Embryonic facial prominence (tissue), 1 donor: ENCODE results near the gene WFS1.
A peak's percentile ranks its signal among the peaks of the same experiment; 100 is the strongest.

Experiments
- DNase-seq: peaks from one replicate; pipeline ENCODE4 v3.0.0-alpha.2; 2016; ENCODE audit errors: extremely low spot score

WFS1 gene

DNA sequence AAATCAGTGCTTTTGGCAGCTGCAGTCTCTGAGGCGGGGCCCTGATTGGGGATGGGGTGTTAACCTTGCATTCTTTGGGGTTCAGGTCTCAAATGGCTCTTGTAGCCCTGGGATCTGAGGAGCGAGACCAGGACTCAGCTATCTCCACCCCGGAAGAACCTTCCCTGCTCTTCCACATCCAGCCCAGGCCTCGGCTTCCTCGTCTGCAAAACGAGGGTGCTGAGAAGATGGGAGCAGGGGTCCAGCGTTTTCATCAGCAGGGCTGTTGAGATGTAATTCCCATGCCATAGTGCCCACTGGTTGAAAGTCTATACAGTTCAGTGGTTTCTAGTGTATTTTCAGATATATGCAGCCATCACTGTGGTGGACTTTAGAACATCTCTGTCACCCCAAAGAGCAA, 34.6 kb upstream of the WFS1 start:
- DNase-seq: no peak

GRCh38 chr4:6235901-6236640, 33.6 kb upstream of the WFS1 start:
- no peak for DNase-seq

- no peak for DNase-seq
Observed at GRCh38 chr4:6236816-6237390, 32.7 kb upstream of the WFS1 start.

GRCh38 chr4:6239486-6239885, 30.2 kb upstream of the WFS1 start:
- no peak for DNase-seq

GRCh38 chr4:6239968-6240367, 29.7 kb upstream of the WFS1 start:
- DNase-seq: no peak

DNA sequence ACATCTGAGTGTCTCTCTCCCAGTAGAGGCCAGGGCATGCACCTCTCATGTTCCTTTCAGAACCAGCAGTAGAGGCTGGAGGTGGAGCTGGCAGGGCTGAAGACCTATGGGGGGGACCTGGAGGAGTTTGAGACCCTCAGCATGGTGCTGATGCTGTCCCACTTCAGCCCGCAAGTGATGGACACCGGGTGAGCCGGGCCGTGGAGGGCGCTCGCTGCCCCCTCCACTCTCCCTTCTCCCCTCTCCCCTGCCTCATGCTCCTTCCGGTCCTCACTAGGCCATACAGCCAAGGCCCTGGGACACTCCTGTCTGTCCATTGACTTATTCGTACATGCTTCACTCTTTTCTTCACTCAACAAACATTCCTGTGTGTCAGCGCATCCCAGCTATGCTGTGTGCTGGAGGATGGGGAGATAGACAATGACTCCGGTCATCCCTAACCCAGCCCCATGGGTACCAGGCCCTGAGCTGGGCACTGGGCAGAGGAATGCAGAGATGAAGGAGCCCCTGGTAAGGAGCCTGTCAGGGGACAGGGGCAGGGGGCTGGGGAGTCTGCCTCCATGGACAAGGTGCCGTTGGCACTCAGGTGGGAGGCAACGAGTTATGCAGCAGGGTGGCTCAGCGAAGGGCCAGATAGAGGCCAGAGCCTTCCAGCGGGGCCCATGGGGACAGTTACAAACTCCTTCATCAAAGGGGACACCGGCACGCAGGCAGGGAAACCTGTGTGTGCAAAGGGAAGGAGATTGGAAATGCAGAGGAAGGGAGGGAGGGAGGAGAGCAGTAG, 28.4 kb upstream of the WFS1 start:
- no peak for DNase-seq

GRCh38 chr4:6242271-6243029, 27.2 kb upstream of the WFS1 start:
- DNase-seq: no peak

DNA sequence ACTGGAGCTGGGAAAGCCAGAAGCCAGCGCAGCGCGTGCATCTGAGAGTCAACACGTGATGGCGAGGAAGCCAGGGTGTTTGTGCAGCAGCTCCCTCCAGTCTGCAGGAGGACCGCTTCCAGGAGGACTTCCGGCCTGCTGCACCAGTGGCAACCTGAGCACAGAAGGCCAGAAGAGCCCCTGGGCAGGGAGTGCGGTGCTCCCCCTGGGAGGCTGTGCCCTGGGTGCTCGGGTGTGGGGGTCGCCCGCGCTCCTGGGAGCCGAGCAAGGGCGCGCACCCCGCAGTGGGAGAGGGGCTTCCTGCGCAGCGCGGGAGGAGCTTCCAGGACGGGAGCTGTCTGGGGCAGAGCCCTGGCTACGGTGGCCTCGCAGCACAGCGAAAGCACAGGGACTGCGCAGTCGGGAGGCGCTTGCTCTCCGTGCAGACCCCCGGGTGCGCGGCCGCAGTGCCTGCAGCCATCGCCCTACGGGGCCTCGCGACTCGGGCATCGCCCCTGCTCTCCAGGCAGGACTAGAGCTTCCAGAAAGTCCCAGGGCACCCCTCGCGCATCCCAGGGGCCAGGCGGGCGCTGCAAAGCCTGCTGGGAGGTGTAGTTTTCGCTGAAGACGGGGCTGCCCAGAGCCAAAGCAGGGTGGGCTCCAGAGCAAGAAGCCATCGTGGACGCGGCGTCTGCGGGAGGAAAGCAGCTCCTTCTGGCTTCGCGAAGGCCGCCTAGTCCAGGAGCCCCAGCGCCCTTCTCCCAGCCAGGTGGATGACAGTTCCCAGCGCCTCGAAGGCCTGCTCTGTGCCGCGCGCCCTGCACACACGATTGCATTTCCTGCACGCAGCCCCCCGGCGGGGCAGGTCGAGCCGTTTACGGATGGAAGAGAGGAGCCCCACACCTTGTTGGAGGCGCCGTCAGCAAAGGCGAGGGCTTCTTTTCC, 24.1 kb upstream of the WFS1 start:
- no peak for DNase-seq

GRCh38 chr4:6246170-6246634, 23.4 kb upstream of the WFS1 start:
- no peak for DNase-seq

DNA sequence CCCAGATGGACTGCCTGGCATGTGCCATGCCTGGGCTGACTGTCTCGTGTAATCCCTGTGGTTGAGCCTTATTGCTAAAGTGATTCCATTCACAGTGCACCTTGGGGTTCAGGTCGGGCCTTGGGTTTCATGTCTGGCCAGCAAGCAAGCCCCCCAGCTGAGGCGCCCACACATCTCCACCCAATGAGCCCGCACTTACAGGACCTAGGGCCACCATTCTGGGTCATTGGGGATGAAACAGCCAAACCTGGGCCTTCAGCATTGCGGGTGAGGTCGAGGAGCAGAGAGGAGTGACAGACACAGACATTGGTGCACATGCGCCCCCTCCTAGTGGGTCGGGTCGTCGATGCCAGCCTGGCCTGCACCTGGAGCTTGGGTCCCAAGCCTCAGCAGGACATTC, 21.3 kb upstream of the WFS1 start:
- DNase-seq: no peak

DNA sequence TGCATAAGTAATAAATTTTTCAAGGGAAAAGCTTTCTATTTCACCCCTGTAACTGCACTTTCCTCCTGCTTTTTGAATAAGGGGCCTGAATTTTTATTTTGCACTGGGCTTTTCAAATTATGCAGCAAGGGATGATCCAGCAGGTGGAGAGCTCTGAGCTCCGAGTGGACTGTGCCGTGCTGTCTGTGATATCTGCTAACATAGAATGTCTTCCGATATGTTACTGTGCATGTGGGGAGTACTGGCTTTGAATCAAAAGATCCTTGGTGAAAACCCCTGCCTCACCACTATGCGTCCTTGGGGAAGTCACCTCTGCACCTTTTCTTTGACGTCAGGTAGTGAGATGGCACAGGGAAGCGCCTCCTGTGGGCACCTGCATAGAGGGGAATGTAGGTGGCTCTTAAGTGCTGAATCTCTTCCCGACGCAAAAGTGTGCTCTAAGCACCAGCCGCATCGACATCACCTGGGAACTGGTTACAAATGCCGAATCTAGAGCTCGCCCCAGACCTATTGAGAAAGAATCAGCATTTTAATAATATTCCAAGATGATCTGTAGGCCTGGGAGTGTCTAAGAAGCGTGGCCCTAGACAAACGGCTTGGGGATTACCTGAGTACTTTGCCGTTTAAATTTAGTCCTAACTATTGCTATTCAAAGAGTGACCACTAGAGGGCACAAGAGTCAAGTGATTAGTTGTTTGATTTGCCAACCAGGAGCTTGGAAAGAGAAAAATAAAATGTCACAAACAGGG, 19.2 kb upstream of the WFS1 start:
- peak; percentile 51 for DNase-seq

DNA sequence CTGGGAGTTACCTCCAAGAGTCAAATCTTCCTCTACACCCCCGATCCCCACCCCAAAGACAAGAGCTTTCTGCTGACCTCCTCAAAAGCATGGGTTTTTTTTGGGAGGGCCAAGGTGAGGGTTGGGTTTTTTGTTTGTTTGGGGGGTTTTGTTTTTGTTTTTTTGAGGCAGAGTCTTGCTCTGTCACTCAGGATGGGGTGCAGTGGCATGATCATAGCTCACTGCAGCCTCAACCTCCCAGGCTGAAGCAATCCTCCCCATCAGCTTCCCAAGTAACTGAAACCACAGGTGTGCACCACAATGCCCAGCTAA, 18.7 kb upstream of the WFS1 start:
- no peak for DNase-seq

DNA sequence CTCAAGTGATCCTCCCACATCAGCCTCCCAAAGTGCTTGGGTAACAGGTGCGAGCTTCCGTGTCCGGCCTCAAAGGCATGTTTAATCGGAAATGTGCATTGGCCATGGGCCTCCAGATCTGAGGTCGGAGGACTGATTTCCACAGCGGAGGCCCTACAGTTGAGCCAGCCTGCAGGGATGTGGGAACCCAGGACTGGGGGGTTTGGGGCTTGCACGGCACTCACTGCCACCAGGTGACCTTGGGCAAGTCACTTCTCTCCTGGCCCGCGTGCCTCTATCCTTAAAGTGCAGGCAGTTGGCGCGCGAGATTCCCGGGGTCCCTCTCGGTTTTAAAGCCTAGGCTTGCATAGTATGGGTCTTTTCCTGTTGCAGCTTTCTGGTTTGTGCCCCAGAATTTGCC, 18.3 kb upstream of the WFS1 start:
- no peak for DNase-seq

DNA sequence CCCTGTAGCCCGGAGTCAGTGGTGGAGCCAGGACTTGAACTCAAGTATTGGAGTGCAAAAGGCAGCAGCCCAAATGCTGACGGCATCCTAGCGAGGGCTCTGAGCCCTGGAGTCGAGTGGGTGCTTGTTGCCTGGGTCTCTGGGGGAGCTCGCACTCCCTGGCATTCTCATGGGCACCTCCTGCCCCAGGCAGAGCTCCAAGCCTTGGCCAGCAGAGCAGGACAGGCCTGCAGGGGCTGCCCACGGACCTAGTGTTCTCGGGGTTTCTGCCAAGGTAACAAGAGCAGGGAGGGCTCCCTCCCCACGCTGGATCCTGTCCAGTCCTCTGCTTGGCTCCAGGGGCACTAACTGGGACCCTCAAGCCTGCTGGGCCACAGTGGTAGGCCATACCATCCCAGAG, 17.6 kb upstream of the WFS1 start:
- DNase-seq: no peak

DNA sequence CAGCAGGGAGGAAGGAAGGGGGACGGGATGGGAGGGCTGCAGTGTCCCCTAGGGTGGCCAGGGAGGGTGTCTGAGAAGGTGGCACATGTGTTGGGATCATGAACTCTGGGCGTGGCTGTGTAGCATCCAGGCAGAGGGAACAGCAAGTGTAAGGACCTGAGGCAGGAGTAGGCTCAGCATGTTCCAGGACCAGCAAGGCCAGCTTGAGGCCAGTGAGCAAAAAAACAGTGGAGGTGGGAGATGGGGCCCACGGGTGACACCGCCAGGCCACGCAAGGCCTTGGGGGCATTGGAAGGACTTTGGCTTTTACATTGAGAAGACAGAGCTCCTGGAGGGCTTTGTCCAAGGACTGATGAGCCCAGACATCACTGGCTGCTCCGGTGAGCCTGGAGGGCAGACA, 16.5 kb upstream of the WFS1 start:
- DNase-seq: no peak

GRCh38 chr4:6253961-6254360, 15.7 kb upstream of the WFS1 start:
- DNase-seq: no peak

- DNase-seq: no peak
Observed at GRCh38 chr4:6256141-6256540, 13.5 kb upstream of the WFS1 start.

GRCh38 chr4:6257247-6258025, 12.2 kb upstream of the WFS1 start:
- DNase-seq: no peak

GRCh38 chr4:6258026-6258360, 11.7 kb upstream of the WFS1 start:
- no peak for DNase-seq

GRCh38 chr4:6258741-6259140, 10.9 kb upstream of the WFS1 start:
- no peak for DNase-seq
